Left cardiac atrium (tissue), 4 donors: ENCODE measurements around the gene COL3A1. TPM values are rescaled to one million over a fixed set of nuclear protein-coding genes. Genes with fewer than 3 reads are reported as not detected.

ENCODE experiments used
- ATAC-seq, 2 donors: fragments of 200-7000 bp; cut with Tn5 transposase; one replicate each; pipeline ENCODE4 v1.9.1; 2020; ENCODE audit warnings: mild to moderate bottlenecking in 2 of 2, moderate library complexity in 2 of 2
- DNase-seq: peaks from one replicate; pipeline ENCODE4 v3.0.0-alpha.2; 2020
- intact Hi-C, 2 donors: fragments of 100-400 bp; cut with DNase I; formaldehyde crosslinking; loops; one replicate each; pipeline versions ENCODE4 v1.14.1 to v1.15.1; 2022 to 2023
- total RNA-seq, 2 donors: library from RNA; stranded (reverse); fragmentation: NEBNext Ultra II Directional; extraction: Animal tissue kit (Norgen Biotek cat#: 25700); gene quantifications; one replicate each; pipeline ENCODE4 v1.2.1, GENCODE V29; 2021
- donor health status: DM: no; HTN: yes; CAD: no.
- donor health status: DM: no; HTN: yes; CAD: no; lungs with severe emphysema.
- donor health status: DM: yes; HTN: yes; CAD: no.
- donor health status: Dilated cardiomyopathy.

COL3A1 gene
- total RNA-seq, 2 donors from 2014 or later: 202 to 305 TPM

- no peak for ATAC-seq
- intact Hi-C loops: loop anchor here in 1 of 2 donors (5.0 to 10.0 kb wide), 2 partner anchors 185 to 443 kb away; no protein-coding TSS in a partner anchor
- DNase-seq: no peak
Observed at GRCh38 chr2:188970211-188970610, 4.0 kb upstream of the COL3A1 start.

GRCh38 chr2:188971432-188971861 lies 2.7 kb upstream of the COL3A1 start:
- no peak for ATAC-seq
- intact Hi-C loops: loop anchor here in 1 of 2 donors (5.0 to 10.0 kb wide), 2 partner anchors 187 to 444 kb away; no protein-coding TSS in a partner anchor
- no peak for DNase-seq

GRCh38 chr2:188973641-188974040 lies 532 bp upstream of the COL3A1 start:
- ATAC-seq: no peak
- intact Hi-C loops: loop anchor here in 1 of 2 donors (5.0 to 10.0 kb wide), 2 partner anchors 189 to 446 kb away; no protein-coding TSS in a partner anchor
- no peak for DNase-seq

GRCh38 chr2:188975497-188976102 lies 1.4 kb downstream of the COL3A1 start:
- ATAC-seq (peak; percentile 93 to 97), DNase-seq (peak; percentile 34)
- intact Hi-C loops: loop anchor here in 1 of 2 donors (10.0 kb wide), 1 partner anchor 191 kb away; no protein-coding TSS in a partner anchor

- peak in 1 of 2 donors; percentile 28 for ATAC-seq
- intact Hi-C loops: loop anchor here in 1 of 2 donors (10.0 kb wide), 1 partner anchor 192 kb away; no protein-coding TSS in a partner anchor
- no peak for DNase-seq
Observed at GRCh38 chr2:188976545-188977268, 2.5 kb downstream of the COL3A1 start.

GRCh38 chr2:188977317-188977716 lies 3.1 kb downstream of the COL3A1 start:
- no peak for ATAC-seq
- DNase-seq: no peak
- intact Hi-C loops: loop anchor here in 1 of 2 donors (10.0 kb wide), 1 partner anchor 193 kb away; no protein-coding TSS in a partner anchor

- ATAC-seq (peak; percentile 35 to 56), DNase-seq (no peak)
- intact Hi-C loops: loop anchor here in 1 of 2 donors (10.0 kb wide), 1 partner anchor 194 kb away; no protein-coding TSS in a partner anchor
Observed at GRCh38 chr2:188978291-188979081, 4.3 kb downstream of the COL3A1 start.

GRCh38 chr2:188979187-188980114 lies 5.3 kb downstream of the COL3A1 start:
- no peak for DNase-seq
- intact Hi-C loops: loop anchor here in 1 of 2 donors (10.0 kb wide), 1 partner anchor 195 kb away; no protein-coding TSS in a partner anchor
- ATAC-seq: no peak

- peak in 1 of 2 donors; percentile 45 for ATAC-seq
- intact Hi-C loops: no loop called here
- no peak for DNase-seq
Observed at GRCh38 chr2:188983427-188984064, 9.4 kb downstream of the COL3A1 start.

- intact Hi-C loops: no loop called here
- ATAC-seq (peak; percentile 14 to 70), DNase-seq (no peak)
Observed at GRCh38 chr2:188984065-188984491, 9.9 kb downstream of the COL3A1 start.

- DNase-seq (peak; percentile 20), ATAC-seq (peak; percentile 65 to 84)
- intact Hi-C loops: no loop called here
Observed at GRCh38 chr2:188984680-188985079, 10.5 kb downstream of the COL3A1 start.

- intact Hi-C loops: no loop called here
- DNase-seq: no peak
- ATAC-seq: peak in 1 of 2 donors; percentile 66
Observed at GRCh38 chr2:188986839-188987238, 12.7 kb downstream of the COL3A1 start.

GRCh38 chr2:188993247-188993646 lies 19.1 kb downstream of the COL3A1 start:
- intact Hi-C loops: no loop called here
- DNase-seq (no peak), ATAC-seq (no peak)

GRCh38 chr2:188997263-188997662 lies 23.1 kb downstream of the COL3A1 start:
- DNase-seq: no peak
- intact Hi-C loops: no loop called here
- peak in 1 of 2 donors; percentile 34 for ATAC-seq

- no peak for DNase-seq
- ATAC-seq: no peak
- intact Hi-C loops: no loop called here
Observed at GRCh38 chr2:189000221-189000620, 26.0 kb downstream of the COL3A1 start.

GRCh38 chr2:189002079-189002478 lies 27.9 kb downstream of the COL3A1 start:
- intact Hi-C loops: no loop called here
- peak in 1 of 2 donors; percentile 38 for ATAC-seq
- no peak for DNase-seq

- intact Hi-C loops: no loop called here
- no peak for ATAC-seq
- no peak for DNase-seq
Observed at GRCh38 chr2:189008555-189009262, 34.5 kb downstream of the COL3A1 start.
